Panc1 (cell line): ENCODE measurements around the gene IFNLR1. TPM values are rescaled to one million over a fixed set of nuclear protein-coding genes. Genes with fewer than 3 reads are reported as not detected.

Experiments
- ATAC-seq: fragments of 200-7000 bp; cut with Tn5 transposase; 2 replicates; pipeline ENCODE4 v1.9.1; 2020; ENCODE audit warnings: mild to moderate bottlenecking, moderate library complexity
- BruUV-seq: library from RNA; stranded (reverse); fragments of 400-500 nt; replicated peaks from 2 replicates; lab custom pipeline; 2021; lab: Mats Ljungman, UMichigan
- CTCF ChIA-PET: fragments of 300-600 bp; sonication (Branson Sonifier 250); formaldehyde crosslinking; loops from one replicate; lab custom pipeline; 2022; ENCODE audit warnings: antibody characterized with exemption; lab: Charles Lee
- POLR2A ChIA-PET: fragments of 300-600 bp; sonication (Branson Sonifier 250); formaldehyde crosslinking; loops from one replicate; lab custom pipeline; 2022; ENCODE audit warnings: antibody characterized with exemption; lab: Charles Lee
- DNase-seq: peaks from one replicate; pipeline ENCODE4 v3.0.0-alpha.2; 2010; ENCODE audit warnings: low read depth, low spot score
- H3K27ac ChIP-seq: 2 replicates; pipeline ENCODE4 v1.5.1; 2011; ENCODE audit warnings: mild to moderate bottlenecking, low read length, inconsistent platforms
- H3K27me3 ChIP-seq: fragments of 200-500 bp; sonication (Bioruptor generic); 2 replicates; pipeline ENCODE4 v1.6.0; 2014; ENCODE audit warnings: low read length, inconsistent platforms; ENCODE audit not compliant: control insufficient read depth, insufficient read depth
- H3K36me3 ChIP-seq: fragments of 200-500 bp; sonication (Bioruptor generic); 2 replicates; pipeline ENCODE4 v1.5.1; 2014; ENCODE audit warnings: inconsistent platforms, mild to moderate bottlenecking, low read length, moderate library complexity; ENCODE audit not compliant: control insufficient read depth, insufficient read depth
- H3K4me1 ChIP-seq: 2 replicates; pipeline ENCODE4 v1.5.1; 2011; ENCODE audit warnings: inconsistent platforms, mild to moderate bottlenecking, low read length, moderate library complexity; ENCODE audit not compliant: control insufficient read depth, insufficient read depth
- H3K4me3 ChIP-seq, 2 experiments: 2 replicates each; pipeline ENCODE4 v1.5.1; 2011 to 2012; ENCODE audit warnings: low read depth in 2 of 2, low read length in 2 of 2, mild to moderate bottlenecking in 2 of 2, inconsistent platforms in 1 of 2, moderate library complexity in 1 of 2
- H3K9me3 ChIP-seq: fragments of 200-500 bp; sonication (Bioruptor generic); 2 replicates; pipeline ENCODE4 v1.5.1; 2014; ENCODE audit warnings: low read depth, mild to moderate bottlenecking, inconsistent platforms, low read length, moderate library complexity; ENCODE audit not compliant: control insufficient read depth, insufficient read depth
- POLR2AphosphoS5 ChIP-seq: IDR thresholded peaks from 2 replicates; pipeline ENCODE4 v1.6.1; 2012; ENCODE audit warnings: mild to moderate bottlenecking, low read depth, low read length, moderate library complexity
- SIN3A ChIP-seq: IDR thresholded peaks from 2 replicates; pipeline ENCODE4 v1.6.1; 2012; ENCODE audit warnings: low read depth, mild to moderate bottlenecking, low read length, moderate library complexity, borderline replicate concordance; ENCODE audit not compliant: insufficient read depth
- TCF7L2 ChIP-seq: IDR thresholded peaks from 2 replicates; pipeline ENCODE4 v1.6.1; 2011; ENCODE audit warnings: mild to moderate bottlenecking, low read depth, low read length, inconsistent platforms
- in situ Hi-C: cut with HindIII; loops from 2 replicates; pipeline ENCODE4 v1.10.0; 2016; ENCODE audit warnings: low sequenced_read_pairs, low pct_unique_long_range_greater_than_20kb
- intact Hi-C: fragments of 100-400 bp; cut with micrococcal nuclease; formaldehyde crosslinking; loops from one replicate; pipeline ENCODE4 v1.10.0; 2022; ENCODE audit not compliant: unreplicated experiment
- total RNA-seq: library from RNA; stranded (reverse); gene quantifications from one replicate; pipeline ENCODE4 v1.2.1, GENCODE V29; 2021; ENCODE audit not compliant: unreplicated experiment
- TF ChIP-seq, protein P1 (sequence below): fragments of 450-650 bp; IDR thresholded peaks from 2 replicates; pipeline ENCODE4 v1.5.1; 2017; ENCODE audit warnings: mild to moderate bottlenecking
- TF ChIP-seq, protein P2 (sequence below), 2 experiments: IDR thresholded peaks; 2 replicates each; pipeline ENCODE4 v1.6.1; 2011 to 2012; ENCODE audit warnings: low read depth in 2 of 2, control low read depth in 1 of 2, low read length in 1 of 2, mild to moderate bottlenecking in 1 of 2, moderate library complexity in 1 of 2; ENCODE audit not compliant: insufficient read depth in 1 of 2

The IFNLR1 gene
- total RNA-seq, 1 experiment from 2014 or later: 1.0 TPM

DNA sequence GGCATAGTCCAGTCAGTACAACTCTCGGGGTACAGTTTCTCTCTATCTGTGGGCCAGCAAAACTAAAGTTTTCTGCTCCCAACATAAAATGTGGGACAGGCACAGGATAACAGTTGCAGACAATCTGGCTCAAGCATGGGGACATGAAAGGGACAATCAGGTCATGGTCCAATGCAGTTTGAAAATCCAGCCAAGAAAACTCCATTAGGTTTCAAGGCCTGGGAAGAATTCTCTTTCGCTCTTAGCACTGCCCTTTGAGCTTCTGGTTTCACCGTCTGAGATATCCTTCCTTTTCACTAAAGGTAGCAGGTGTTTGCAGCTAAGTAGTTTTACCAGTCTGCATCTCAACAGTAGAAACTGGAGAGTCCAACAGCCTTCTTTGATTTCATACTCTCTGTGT is 23.1 kb downstream of the IFNLR1 start:
- Histone ChIP-seq H3K27me3 (no peaks in the 10 kb centered on the region), H3K4me1 (no peaks in the 10 kb centered on the region), H3K9me3 (no peaks in the 10 kb centered on the region), H3K27ac (no peak overlapping the region), H3K4me3 (no peak overlapping the region), H3K36me3 (no peaks in the 10 kb centered on the region)
- ChIA-PET POLR2A (no interaction called here), CTCF (interaction anchor here (0.9 kb wide), 1 partner anchor 14 kb away, joined by 3 read pairs; no protein-coding TSS in a partner anchor)
- in situ Hi-C loops (no loop called here), intact Hi-C loops (no loop called here)
- no peak for ATAC-seq
- BruUV-seq: no TSS peak
- no peak for TF ChIP-seq POLR2AphosphoS5
- TF ChIP-seq SIN3A: no peak
- no peak for DNase-seq

DNA sequence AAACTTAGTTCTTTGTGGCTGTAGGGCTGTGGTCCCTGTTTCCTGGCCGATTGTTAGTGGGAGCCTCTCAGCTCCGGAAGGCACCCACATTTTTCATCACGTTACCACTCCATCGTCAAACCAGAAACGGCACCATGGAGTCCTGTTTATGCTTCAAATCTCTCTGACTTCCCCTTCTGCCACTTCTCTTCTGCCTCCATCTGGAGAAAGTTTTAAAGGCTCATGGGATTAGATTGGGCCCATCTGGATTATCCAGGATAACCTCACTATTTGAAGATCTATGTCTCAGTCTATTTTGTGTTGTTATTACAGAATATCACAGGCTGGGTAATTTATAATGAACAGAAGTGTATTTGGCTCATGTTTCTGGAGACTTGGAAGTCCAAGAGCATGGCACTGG is 24.9 kb downstream of the IFNLR1 start:
- intact Hi-C loops: no loop called here
- H3K27ac ChIP-seq: no peak overlapping the region
- POLR2A ChIA-PET: no interaction called here
- no peak for TF ChIP-seq POLR2AphosphoS5
- no peak for TF ChIP-seq SIN3A
- TF ChIP-seq, protein P1, sequence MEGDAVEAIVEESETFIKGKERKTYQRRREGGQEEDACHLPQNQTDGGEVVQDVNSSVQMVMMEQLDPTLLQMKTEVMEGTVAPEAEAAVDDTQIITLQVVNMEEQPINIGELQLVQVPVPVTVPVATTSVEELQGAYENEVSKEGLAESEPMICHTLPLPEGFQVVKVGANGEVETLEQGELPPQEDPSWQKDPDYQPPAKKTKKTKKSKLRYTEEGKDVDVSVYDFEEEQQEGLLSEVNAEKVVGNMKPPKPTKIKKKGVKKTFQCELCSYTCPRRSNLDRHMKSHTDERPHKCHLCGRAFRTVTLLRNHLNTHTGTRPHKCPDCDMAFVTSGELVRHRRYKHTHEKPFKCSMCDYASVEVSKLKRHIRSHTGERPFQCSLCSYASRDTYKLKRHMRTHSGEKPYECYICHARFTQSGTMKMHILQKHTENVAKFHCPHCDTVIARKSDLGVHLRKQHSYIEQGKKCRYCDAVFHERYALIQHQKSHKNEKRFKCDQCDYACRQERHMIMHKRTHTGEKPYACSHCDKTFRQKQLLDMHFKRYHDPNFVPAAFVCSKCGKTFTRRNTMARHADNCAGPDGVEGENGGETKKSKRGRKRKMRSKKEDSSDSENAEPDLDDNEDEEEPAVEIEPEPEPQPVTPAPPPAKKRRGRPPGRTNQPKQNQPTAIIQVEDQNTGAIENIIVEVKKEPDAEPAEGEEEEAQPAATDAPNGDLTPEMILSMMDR: no peak
- TF ChIP-seq TCF7L2: no peak
- TF ChIP-seq, protein P2, sequence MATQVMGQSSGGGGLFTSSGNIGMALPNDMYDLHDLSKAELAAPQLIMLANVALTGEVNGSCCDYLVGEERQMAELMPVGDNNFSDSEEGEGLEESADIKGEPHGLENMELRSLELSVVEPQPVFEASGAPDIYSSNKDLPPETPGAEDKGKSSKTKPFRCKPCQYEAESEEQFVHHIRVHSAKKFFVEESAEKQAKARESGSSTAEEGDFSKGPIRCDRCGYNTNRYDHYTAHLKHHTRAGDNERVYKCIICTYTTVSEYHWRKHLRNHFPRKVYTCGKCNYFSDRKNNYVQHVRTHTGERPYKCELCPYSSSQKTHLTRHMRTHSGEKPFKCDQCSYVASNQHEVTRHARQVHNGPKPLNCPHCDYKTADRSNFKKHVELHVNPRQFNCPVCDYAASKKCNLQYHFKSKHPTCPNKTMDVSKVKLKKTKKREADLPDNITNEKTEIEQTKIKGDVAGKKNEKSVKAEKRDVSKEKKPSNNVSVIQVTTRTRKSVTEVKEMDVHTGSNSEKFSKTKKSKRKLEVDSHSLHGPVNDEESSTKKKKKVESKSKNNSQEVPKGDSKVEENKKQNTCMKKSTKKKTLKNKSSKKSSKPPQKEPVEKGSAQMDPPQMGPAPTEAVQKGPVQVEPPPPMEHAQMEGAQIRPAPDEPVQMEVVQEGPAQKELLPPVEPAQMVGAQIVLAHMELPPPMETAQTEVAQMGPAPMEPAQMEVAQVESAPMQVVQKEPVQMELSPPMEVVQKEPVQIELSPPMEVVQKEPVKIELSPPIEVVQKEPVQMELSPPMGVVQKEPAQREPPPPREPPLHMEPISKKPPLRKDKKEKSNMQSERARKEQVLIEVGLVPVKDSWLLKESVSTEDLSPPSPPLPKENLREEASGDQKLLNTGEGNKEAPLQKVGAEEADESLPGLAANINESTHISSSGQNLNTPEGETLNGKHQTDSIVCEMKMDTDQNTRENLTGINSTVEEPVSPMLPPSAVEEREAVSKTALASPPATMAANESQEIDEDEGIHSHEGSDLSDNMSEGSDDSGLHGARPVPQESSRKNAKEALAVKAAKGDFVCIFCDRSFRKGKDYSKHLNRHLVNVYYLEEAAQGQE (IDR thresholded peaks at IDR 0.05; ENCODE audit: insufficient read depth in 1 of 2, low read depth in 2 of 2, low read length in 1 of 2): no peak
- H3K36me3 ChIP-seq: no peaks in the 10 kb centered on the region
- no peaks in the 10 kb centered on the region for H3K9me3 ChIP-seq
- CTCF ChIA-PET: no interaction called here
- H3K27me3 ChIP-seq: no peaks in the 10 kb centered on the region
- no peaks in the 10 kb centered on the region for H3K4me1 ChIP-seq
- no peak for DNase-seq
- no peak for ATAC-seq
- no TSS peak for BruUV-seq
- H3K4me3 ChIP-seq: no peak overlapping the region
- in situ Hi-C loops: no loop called here

DNA sequence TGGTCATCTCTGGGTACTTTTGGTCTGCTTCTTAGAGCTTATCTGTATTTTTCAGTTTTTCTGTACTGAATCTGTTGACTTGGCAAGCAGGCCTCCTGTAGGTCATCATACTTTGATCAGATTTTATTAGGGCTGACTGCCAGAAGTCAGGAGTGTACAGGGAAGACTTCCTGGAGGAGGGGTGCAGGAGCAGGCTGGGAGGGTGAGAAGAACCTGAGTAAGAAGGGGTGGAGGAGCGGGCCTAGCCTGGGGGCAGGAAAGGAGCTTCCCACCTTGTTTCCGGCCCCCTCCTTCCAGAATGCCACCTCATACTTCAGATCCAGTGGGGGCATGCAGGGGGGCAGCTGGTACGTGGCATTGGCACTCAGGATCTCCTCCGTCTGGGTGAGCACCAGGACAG is 25.8 kb downstream of the IFNLR1 start:
- intact Hi-C loops (no loop called here), in situ Hi-C loops (no loop called here)
- Histone ChIP-seq H3K36me3 (no peaks in the 10 kb centered on the region), H3K27ac (no peak overlapping the region), H3K4me1 (no peaks in the 10 kb centered on the region), H3K27me3 (no peaks in the 10 kb centered on the region), H3K9me3 (no peaks in the 10 kb centered on the region), H3K4me3 (no peak overlapping the region)
- DNase-seq: no peak
- BruUV-seq: no TSS peak
- ChIA-PET POLR2A (no interaction called here), CTCF (no interaction called here)
- TF ChIP-seq, protein P1: no peak
- no peak for TF ChIP-seq SIN3A
- no peak for ATAC-seq
